ENCODE results near the gene DUSP6.

The DUSP6 gene

GRCh38 chr12:89352492-89353187, at the start of gene DUSP6:
DUSP6 (minus strand) TSS chr12:89352501; CDS start chr12:89352039, 462 bp downstream.
- DNase-seq = peak; percentile 93

- DNase-seq = no peak
Observed at GRCh38 chr12:89401433-89402058, 49.2 kb upstream of the DUSP6 start.

GRCh38 chr12:89400415-89400814, 48.1 kb upstream of the DUSP6 start:
- no peak for DNase-seq

GRCh38 chr12:89395712-89396111, 43.4 kb upstream of the DUSP6 start:
- DNase-seq = no peak

GRCh38 chr12:89393551-89394121, 41.3 kb upstream of the DUSP6 start:
- no peak for DNase-seq

GRCh38 chr12:89392391-89392790, 40.1 kb upstream of the DUSP6 start:
- no peak for DNase-seq

- no peak for DNase-seq
Observed at GRCh38 chr12:89391726-89392336, 39.5 kb upstream of the DUSP6 start.

- DNase-seq = no peak
Observed at GRCh38 chr12:89390802-89391673, 38.7 kb upstream of the DUSP6 start.

GRCh38 chr12:89389755-89390661, 37.7 kb upstream of the DUSP6 start:
- DNase-seq = no peak

- no peak for DNase-seq
Observed at GRCh38 chr12:89386138-89386537, 33.8 kb upstream of the DUSP6 start.

- DNase-seq = no peak
Observed at GRCh38 chr12:89384807-89385206, 32.5 kb upstream of the DUSP6 start.

GRCh38 chr12:89384050-89384758, 31.9 kb upstream of the DUSP6 start:
- no peak for DNase-seq

- no peak for DNase-seq
Observed at GRCh38 chr12:89383235-89384049, 31.1 kb upstream of the DUSP6 start.

GRCh38 chr12:89382328-89382727, 30.0 kb upstream of the DUSP6 start:
- DNase-seq = no peak

GRCh38 chr12:89379839-89380467, 27.7 kb upstream of the DUSP6 start:
- DNase-seq = no peak

GRCh38 chr12:89379148-89379838, 27.0 kb upstream of the DUSP6 start:
- DNase-seq = no peak

- no peak for DNase-seq
Observed at GRCh38 chr12:89376844-89377243, 24.5 kb upstream of the DUSP6 start.

GRCh38 chr12:89376202-89376529, 23.9 kb upstream of the DUSP6 start:
- no peak for DNase-seq

Measured in CD4-positive, alpha-beta T cell treated with Interleukin-4 for 4 hours (primary cell).